Glutamatergic neuron (in vitro differentiated cells): Measurements from ENCODE around the gene RTN4RL2. TPM values are rescaled to one million over a fixed set of nuclear protein-coding genes. Genes with fewer than 3 reads are reported as not detected.

Source experiments
- DNase-seq: peaks from one replicate; pipeline ENCODE4 v3.0.0; 2022
- H3K27ac Mint-ChIP-seq: one replicate; pipeline ENCODE4 v1.8.0; 2020; ENCODE audit warnings: mild to moderate bottlenecking, mixed read lengths, inconsistent platforms; ENCODE audit not compliant: unreplicated experiment
- H3K27me3 Mint-ChIP-seq: one replicate; pipeline ENCODE4 v1.8.0; 2020; ENCODE audit warnings: mild to moderate bottlenecking, moderate library complexity, mixed read lengths, inconsistent platforms; ENCODE audit not compliant: unreplicated experiment
- H3K36me3 Mint-ChIP-seq: one replicate; pipeline ENCODE4 v1.8.0; 2020; ENCODE audit warnings: mild to moderate bottlenecking, mixed read lengths, inconsistent platforms; ENCODE audit not compliant: unreplicated experiment
- H3K4me1 Mint-ChIP-seq: one replicate; pipeline ENCODE4 v1.8.0; 2020; ENCODE audit warnings: mild to moderate bottlenecking, low read depth, mixed read lengths, inconsistent platforms; ENCODE audit not compliant: unreplicated experiment
- H3K4me3 Mint-ChIP-seq: one replicate; pipeline ENCODE4 v1.8.0; 2020; ENCODE audit warnings: mild to moderate bottlenecking, mixed read lengths, inconsistent platforms; ENCODE audit not compliant: unreplicated experiment
- H3K9me3 Mint-ChIP-seq: one replicate; pipeline ENCODE4 v1.8.0; 2020; ENCODE audit warnings: mild to moderate bottlenecking, moderate library complexity, mixed read lengths, inconsistent platforms; ENCODE audit not compliant: unreplicated experiment
- total RNA-seq: library from RNA; stranded (reverse); fragmentation: NEBNext Ultra II Directional; extraction: Animal tissue kit (Norgen Biotek cat#: 25700); gene quantifications from one replicate; pipeline ENCODE4 v1.2.1, GENCODE V29; 2021; ENCODE audit not compliant: unreplicated experiment
- TF ChIP-seq, protein P1 (sequence below): fragments of 200-600 bp; sonication (generic); IDR thresholded peaks from one replicate; pipeline ENCODE4 v1.5.0; 2021; ENCODE audit not compliant: partially characterized antibody, unreplicated experiment

RTN4RL2 gene
- total RNA-seq, 1 donor from 2014 or later = 119 TPM

DNA sequence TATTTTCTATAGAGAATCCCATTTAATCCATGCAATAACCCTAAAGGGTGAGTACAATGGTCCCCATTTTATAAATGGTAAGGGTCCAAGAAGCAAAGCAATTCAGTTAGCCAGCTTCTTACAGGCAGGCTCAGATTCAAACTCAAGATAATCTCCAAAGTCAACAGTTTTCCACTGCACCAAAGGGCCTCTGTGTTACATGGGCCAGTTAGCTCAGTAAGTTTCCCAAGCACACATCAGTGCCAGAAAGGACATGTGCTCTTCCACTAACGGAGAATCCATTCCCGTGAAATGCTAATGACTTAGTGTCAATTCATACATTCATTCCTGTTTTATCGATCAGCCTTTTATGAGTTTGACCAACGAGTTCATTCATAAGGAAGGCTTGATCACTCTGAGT, 44.2 kb downstream of the RTN4RL2 start:
- H3K4me1 Mint-ChIP-seq = peaks cover 13% of the 10 kb centered on the region
- TF ChIP-seq, protein P1, sequence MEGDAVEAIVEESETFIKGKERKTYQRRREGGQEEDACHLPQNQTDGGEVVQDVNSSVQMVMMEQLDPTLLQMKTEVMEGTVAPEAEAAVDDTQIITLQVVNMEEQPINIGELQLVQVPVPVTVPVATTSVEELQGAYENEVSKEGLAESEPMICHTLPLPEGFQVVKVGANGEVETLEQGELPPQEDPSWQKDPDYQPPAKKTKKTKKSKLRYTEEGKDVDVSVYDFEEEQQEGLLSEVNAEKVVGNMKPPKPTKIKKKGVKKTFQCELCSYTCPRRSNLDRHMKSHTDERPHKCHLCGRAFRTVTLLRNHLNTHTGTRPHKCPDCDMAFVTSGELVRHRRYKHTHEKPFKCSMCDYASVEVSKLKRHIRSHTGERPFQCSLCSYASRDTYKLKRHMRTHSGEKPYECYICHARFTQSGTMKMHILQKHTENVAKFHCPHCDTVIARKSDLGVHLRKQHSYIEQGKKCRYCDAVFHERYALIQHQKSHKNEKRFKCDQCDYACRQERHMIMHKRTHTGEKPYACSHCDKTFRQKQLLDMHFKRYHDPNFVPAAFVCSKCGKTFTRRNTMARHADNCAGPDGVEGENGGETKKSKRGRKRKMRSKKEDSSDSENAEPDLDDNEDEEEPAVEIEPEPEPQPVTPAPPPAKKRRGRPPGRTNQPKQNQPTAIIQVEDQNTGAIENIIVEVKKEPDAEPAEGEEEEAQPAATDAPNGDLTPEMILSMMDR = no peak
- H3K27me3 Mint-ChIP-seq = peaks cover 4% of the 10 kb centered on the region
- no peaks in the 10 kb centered on the region for H3K36me3 Mint-ChIP-seq
- no peak overlapping the region for H3K4me3 Mint-ChIP-seq
- no peak overlapping the region for H3K27ac Mint-ChIP-seq
- H3K9me3 Mint-ChIP-seq = peaks cover 6% of the 10 kb centered on the region
- DNase-seq = no peak

DNA sequence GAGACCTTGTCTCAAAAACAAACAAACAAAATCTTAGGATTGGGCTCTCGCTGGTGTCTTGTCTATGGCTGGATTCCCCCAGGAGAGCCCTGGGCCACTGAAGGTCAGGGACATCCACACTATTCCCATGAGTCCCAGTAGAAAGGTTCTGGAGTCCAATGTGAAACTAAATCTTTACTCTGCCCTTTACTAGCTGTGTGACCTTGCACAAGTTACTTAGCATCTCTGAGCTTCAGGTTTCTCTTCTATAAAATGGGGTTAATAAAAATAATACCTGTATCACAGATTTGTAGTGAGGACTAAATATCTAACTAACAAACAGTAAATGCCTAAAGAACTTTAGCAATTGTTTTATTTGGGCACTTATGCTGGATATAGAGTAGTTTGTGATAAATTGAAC, 46.2 kb downstream of the RTN4RL2 start:
- DNase-seq = no peak
- H3K4me3 Mint-ChIP-seq = no peak overlapping the region
- H3K27me3 Mint-ChIP-seq = peaks cover 4% of the 10 kb centered on the region
- H3K27ac Mint-ChIP-seq = no peak overlapping the region
- peaks cover 4% of the 10 kb centered on the region for H3K9me3 Mint-ChIP-seq
- H3K4me1 Mint-ChIP-seq = no peaks in the 10 kb centered on the region
- TF ChIP-seq, protein P1 = no peak
- H3K36me3 Mint-ChIP-seq = no peaks in the 10 kb centered on the region

DNA sequence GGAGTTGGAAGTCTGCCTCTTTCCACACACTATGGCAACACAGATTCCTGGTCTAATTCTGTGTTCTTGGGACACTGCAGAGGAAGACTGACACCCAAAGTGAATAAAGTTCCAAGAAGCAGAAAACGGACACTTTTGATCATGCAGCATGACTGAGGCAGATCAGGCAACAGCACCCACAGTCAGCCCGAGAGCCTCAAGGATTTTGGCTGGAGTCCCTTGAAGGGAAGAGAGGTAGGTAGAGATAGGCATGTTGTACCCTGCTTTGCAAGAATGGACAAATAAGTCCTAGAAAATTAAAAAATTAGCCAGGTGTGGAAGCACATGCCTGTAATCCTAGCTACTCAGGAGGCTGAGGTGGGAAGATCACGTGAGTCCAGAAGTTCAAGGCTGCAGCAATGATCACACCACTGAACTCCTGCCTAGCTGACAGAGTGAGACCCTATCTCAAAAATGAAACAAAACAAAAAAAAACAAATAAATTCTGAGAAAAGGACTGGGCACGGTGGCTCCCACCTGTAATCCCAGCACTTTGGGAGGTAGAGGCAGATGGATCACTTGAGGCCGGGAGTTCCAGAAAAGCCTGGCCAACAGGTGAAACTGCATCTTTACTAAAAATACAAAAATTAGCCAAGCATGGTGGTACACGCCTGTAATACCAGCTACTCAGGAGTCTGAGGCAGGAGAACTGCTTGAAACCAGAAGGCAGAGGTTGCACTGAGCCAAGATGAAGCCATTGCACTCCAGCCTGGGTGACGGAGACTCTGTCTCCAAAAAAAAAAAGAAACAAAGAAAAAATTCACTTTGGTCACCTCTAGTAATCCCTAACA, 48.2 kb downstream of the RTN4RL2 start:
- H3K36me3 Mint-ChIP-seq = no peaks in the 10 kb centered on the region
- H3K9me3 Mint-ChIP-seq = no peaks in the 10 kb centered on the region
- TF ChIP-seq, protein P1 = no peak
- no peak overlapping the region for H3K4me3 Mint-ChIP-seq
- no peak for DNase-seq
- H3K27ac Mint-ChIP-seq = no peak overlapping the region
- no peaks in the 10 kb centered on the region for H3K4me1 Mint-ChIP-seq
- H3K27me3 Mint-ChIP-seq = peaks cover 7% of the 10 kb centered on the region

DNA sequence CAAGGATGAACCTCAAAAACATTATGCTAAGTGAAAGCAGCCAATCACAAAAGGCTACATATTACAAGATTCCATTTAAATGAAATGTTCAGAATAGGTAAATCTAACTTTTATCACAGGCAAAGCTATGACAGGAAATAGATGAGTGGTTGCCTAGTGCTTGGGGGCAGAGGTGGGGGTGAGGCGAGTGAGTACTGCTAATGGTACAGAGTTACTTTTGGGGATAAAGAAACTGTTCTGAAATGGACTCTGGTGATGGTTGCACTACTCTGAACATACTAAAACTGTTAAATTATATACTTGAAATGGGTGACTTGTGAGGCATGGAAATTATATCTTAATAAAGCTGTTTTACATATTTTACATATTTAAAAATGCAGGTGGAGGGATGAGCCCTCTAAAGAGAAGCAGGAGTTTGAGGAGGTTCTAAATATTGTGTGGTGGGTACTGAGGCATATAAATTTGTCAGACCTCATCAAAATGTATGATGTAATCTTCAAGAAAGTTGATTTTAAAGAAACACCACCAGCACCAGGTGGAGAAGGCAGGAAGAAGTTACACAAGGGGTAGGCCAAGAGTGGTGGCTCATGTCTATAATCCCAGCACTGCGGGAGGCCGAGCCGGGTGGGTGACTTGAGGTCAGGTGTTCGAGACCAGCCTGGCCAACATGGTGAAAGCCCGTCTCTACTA, 51.6 kb downstream of the RTN4RL2 start:
- H3K27me3 Mint-ChIP-seq = peaks cover 15% of the 10 kb centered on the region
- H3K4me1 Mint-ChIP-seq = no peaks in the 10 kb centered on the region
- H3K36me3 Mint-ChIP-seq = no peaks in the 10 kb centered on the region
- no peak overlapping the region for H3K4me3 Mint-ChIP-seq
- peaks cover 2% of the 10 kb centered on the region for H3K9me3 Mint-ChIP-seq
- TF ChIP-seq, protein P1 = no peak
- no peak for DNase-seq
- H3K27ac Mint-ChIP-seq = no peak overlapping the region
